GM12878 (cell line): ENCODE measurements around the gene FLNC. TPM values are rescaled to one million over a fixed set of nuclear protein-coding genes. Genes with fewer than 3 reads are reported as not detected.

Experiments
- ATAC-seq: fragments of 200-7000 bp; cut with Tn5 transposase; 3 replicates; pipeline ENCODE4 v1.9.1; 2020; ENCODE audit warnings: mild to moderate bottlenecking, moderate library complexity
- BruUV-seq: library from RNA; stranded (reverse); fragments of 400-500 nt; replicated peaks from 2 replicates; lab custom pipeline; 2021; lab: Mats Ljungman, UMichigan
- CTCF ChIA-PET: fragments of 300-600 bp; sonication (Branson Sonifier 250); formaldehyde crosslinking; extraction: SDS; loops from one replicate; lab custom pipeline; 2021; ENCODE audit warnings: inconsistent platforms; lab: Yijun Ruan, JAX
- POLR2A ChIA-PET: fragments of 350-600 bp; formaldehyde crosslinking; extraction: SDS; loops from one replicate; lab custom pipeline; 2021; ENCODE audit warnings: inconsistent platforms; lab: Charles Lee
- RAD21 ChIA-PET: fragments of 300-600 bp; sonication (Branson Sonifier 250); formaldehyde crosslinking; loops from one replicate; lab custom pipeline; 2023; ENCODE audit warnings: antibody characterized with exemption; ENCODE audit not compliant: unreplicated experiment; lab: Charles Lee
- SMC1A ChIA-PET: fragments of 300-600 bp; sonication (Branson Sonifier 250); formaldehyde crosslinking; loops from one replicate; lab custom pipeline; 2023; ENCODE audit not compliant: unreplicated experiment, uncharacterized antibody; lab: Charles Lee
- DNase-seq: peaks from one replicate; pipeline ENCODE4 v3.0.0-alpha.2; 2011; ENCODE audit warnings: low read depth, low spot score
- FAIRE-seq: peaks from 3 replicates; lab custom pipeline; 2011; peaks lifted over from hg19 to GRCh38; lab: Jason Lieb, UNC
- H2AFZ ChIP-seq: 2 replicates; pipeline ENCODE4 v1.6.0; 2011; ENCODE audit warnings: low read depth, low read length, control low read depth; ENCODE audit not compliant: control insufficient read depth
- H3K27ac ChIP-seq: 2 replicates; pipeline ENCODE4 v1.5.1; 2011; ENCODE audit warnings: control low read depth; ENCODE audit not compliant: control insufficient read depth, insufficient read depth
- H3K27me3 ChIP-seq, 2 experiments: replicated peaks in 1 of 2; 2 replicates each; pipeline versions ENCODE4 v1.6.0 to v1.6.1; 2011; ENCODE audit warnings: low read length in 1 of 2; ENCODE audit not compliant: control insufficient read depth in 2 of 2, insufficient read depth in 2 of 2
- H3K36me3 ChIP-seq, 2 experiments: 2 replicates each; pipeline ENCODE4 v1.5.1; 2011; ENCODE audit warnings: low read length in 1 of 2; ENCODE audit not compliant: control insufficient read depth in 2 of 2, insufficient read depth in 2 of 2
- H3K4me1 ChIP-seq: 2 replicates; pipeline ENCODE4 v1.6.1; 2011; ENCODE audit warnings: mild to moderate bottlenecking, low read length, moderate library complexity, mixed read lengths; ENCODE audit not compliant: control insufficient read depth, insufficient read depth
- H3K4me2 ChIP-seq: 2 replicates; pipeline ENCODE4 v1.6.0; 2011; ENCODE audit warnings: control low read depth; ENCODE audit not compliant: control insufficient read depth, insufficient read depth
- H3K4me3 ChIP-seq: fragments of 200-600 bp; sonication (generic); 2 replicates; pipeline ENCODE4 v1.5.1; 2016
- H3K79me2 ChIP-seq: 2 replicates; pipeline ENCODE4 v1.6.0; 2011; ENCODE audit warnings: low read length; ENCODE audit not compliant: control insufficient read depth, insufficient read depth
- H3K9ac ChIP-seq: 2 replicates; pipeline ENCODE4 v1.8.0; 2011; ENCODE audit warnings: low read length, control low read depth, mixed read lengths; ENCODE audit not compliant: control insufficient read depth, insufficient read depth
- H3K9me3 ChIP-seq: replicated peaks from 3 replicates; pipeline ENCODE4 v1.5.1; 2011; ENCODE audit warnings: mild to moderate bottlenecking, low read length; ENCODE audit not compliant: control insufficient read depth, insufficient read depth
- H4K20me1 ChIP-seq: 2 replicates; pipeline ENCODE4 v1.6.0; 2011; ENCODE audit not compliant: control insufficient read depth, insufficient read depth
- BHLHE40 ChIP-seq, 2 experiments: fragments of 450-650 bp in 1 of 2; IDR thresholded peaks; 2 replicates each; pipeline ENCODE4 v1.6.1; 2011 to 2017; ENCODE audit warnings: low read depth in 2 of 2, borderline replicate concordance in 1 of 2, improper control_type of control experiment in 1 of 2, low read length in 1 of 2, mild to moderate bottlenecking in 1 of 2
- CBX5 ChIP-seq: sonication (generic); IDR thresholded peaks from 2 replicates; pipeline ENCODE4 v1.6.1; 2016; ENCODE audit warnings: low read depth, moderate library complexity, mild to moderate bottlenecking, inconsistent platforms
- CHD4 ChIP-seq: fragments of 200-600 bp; sonication (generic); IDR thresholded peaks from 2 replicates; pipeline ENCODE4 v1.6.1; 2016; ENCODE audit warnings: mild to moderate bottlenecking
- DPF2 ChIP-seq: fragments of 450-650 bp; IDR thresholded peaks from 2 replicates; pipeline ENCODE4 v1.6.1; 2017; ENCODE audit warnings: mild to moderate bottlenecking
- JUNB ChIP-seq: IDR thresholded peaks from 2 replicates; pipeline ENCODE4 v1.6.1; 2016; ENCODE audit warnings: antibody characterized with exemption, mild to moderate bottlenecking
- LARP7 ChIP-seq: fragments of 450-650 bp; IDR thresholded peaks from 2 replicates; pipeline ENCODE4 v1.6.1; 2017; ENCODE audit warnings: mild to moderate bottlenecking
- MYB ChIP-seq: fragments of 150-350 bp; IDR thresholded peaks from 2 replicates; pipeline ENCODE4 v1.6.1; 2014; ENCODE audit warnings: mild to moderate bottlenecking, low read depth, low read length, borderline replicate concordance
- POLR2AphosphoS2 ChIP-seq: IDR thresholded peaks from 2 replicates; pipeline ENCODE4 v1.6.1; 2011; ENCODE audit warnings: low read depth, mild to moderate bottlenecking, low read length, improper control_type of control experiment, moderate library complexity
- PRDM15 ChIP-seq: fragments of 450-650 bp; formaldehyde crosslinking; IDR thresholded peaks from 2 replicates; pipeline ENCODE4 v1.4.0; 2020; ENCODE audit warnings: mild to moderate bottlenecking, moderate library complexity
- SMAD1 ChIP-seq: fragments of 450-650 bp; IDR thresholded peaks from 2 replicates; pipeline ENCODE4 v1.6.1; 2018; ENCODE audit warnings: mild to moderate bottlenecking, low read depth; ENCODE audit not compliant: partially characterized antibody
- SRF ChIP-seq, 2 experiments: IDR thresholded peaks; 2 replicates each; pipeline ENCODE4 v1.6.1; 2011; ENCODE audit warnings: low read depth in 2 of 2, low read length in 2 of 2, mild to moderate bottlenecking in 1 of 2, moderate library complexity in 1 of 2
- WGBS: methylation state at CpG from one replicate; pipeline ENCODE4 v1.1.6; 2016; ENCODE audit warnings: low lambda C conversion rate; ENCODE audit not compliant: insufficient replicate concordance, insufficient coverage; ENCODE audit errors: missing lambda C conversion rate; 5-methylcytosine and 5-hydroxymethylcytosine counted together
- in situ Hi-C: fragments of 300-500 bp; cut with MboI; formaldehyde crosslinking; loops from 9 replicates; pipeline ENCODE4 v1.14.3; 2018; ENCODE audit warnings: mixed read lengths
- intact Hi-C: fragments of 100-400 bp; cut with micrococcal nuclease; formaldehyde crosslinking; loops from one replicate; pipeline ENCODE4 v1.14.2; 2022; ENCODE audit not compliant: unreplicated experiment
- polyA plus RNA-seq, 11 experiments: library from polyadenylated mRNA; depleted of rRNA in 4 of 11; unstranded in 6 of 11; stranded (reverse) in 5 of 11; fragments of >200 nt; fragmentation: Nextera tagmentation in 4 of 11; fragmentation: Illumina TruSeq in 1 of 11; extraction: Ambion mirVana in 4 of 11; extraction: Trizol in 1 of 11; gene quantifications; 1 replicate in 1 of 11; 2 replicates in 10 of 11; pipeline versions ENCODE4 v1.2.1 to v1.2.3, GENCODE V29; 2011 to 2016; ENCODE audit warnings: inconsistent platforms in 2 of 11, missing spikeins in 2 of 11, low read depth in 1 of 11
- total RNA-seq, 4 experiments: library from RNA; depleted of rRNA in 3 of 4; stranded (reverse); fragments of >200 nt in 3 of 4; fragmentation: Illumina TruSeq in 1 of 4; extraction: Trizol in 1 of 4; gene quantifications; 2 replicates each; pipeline versions ENCODE4 v1.2.1 to v1.2.3, GENCODE V29; 2013 to 2021
- TF ChIP-seq, protein P1 (sequence below): fragments of 150-350 bp; IDR thresholded peaks from 2 replicates; pipeline ENCODE4 v1.6.1; 2016; ENCODE audit warnings: low read depth, low read length

The FLNC gene
- total and polyA plus RNA-seq, 10 of the 15 experiments (the other 5 are each of a cell fraction or from before 2014, with no cell fraction given) = 0.01 to 0.21 (median 0.06) TPM; not detected in 3

- Histone ChIP-seq H3K4me1 (peaks cover 3% of the 10 kb centered on the region; the same call in 1 of the 2 replicates), H3K27me3 (peaks cover 2% of the 10 kb centered on the region in 2 experiments; a peak in 3 of 4 replicates), H3K9me3 (no peaks in the 10 kb centered on the region), H3K9ac (no peak overlapping the region), H3K4me2 (no peak overlapping the region), H4K20me1 (no peaks in the 10 kb centered on the region), H3K27ac (no peak overlapping the region), H2AFZ (no peak overlapping the region), H3K36me3 (no peaks in the 10 kb centered on the region), H3K4me3 (no peak overlapping the region), H3K79me2 (no peaks in the 10 kb centered on the region)
- no TSS peak for BruUV-seq
- ChIA-PET CTCF (interaction anchor here (1.3 kb wide), 1 partner anchor 95 kb away, joined by 3 read pairs; no protein-coding TSS in a partner anchor), SMC1A (interaction anchor here (0.8 kb wide), 1 partner anchor 16 kb away, joined by 3 read pairs; no protein-coding TSS in a partner anchor), RAD21 (no interaction called here), POLR2A (no interaction called here)
- FAIRE-seq (no peak), DNase-seq (no peak), ATAC-seq (no peak)
- intact Hi-C loops = no loop called here
- 77% methylated on average over 9 of the region's 9 CpGs for WGBS
- TF ChIP-seq JUNB = no peak
- TF ChIP-seq SMAD1 = no peak
- TF ChIP-seq POLR2AphosphoS2 = no peak
- TF ChIP-seq, protein P1, sequence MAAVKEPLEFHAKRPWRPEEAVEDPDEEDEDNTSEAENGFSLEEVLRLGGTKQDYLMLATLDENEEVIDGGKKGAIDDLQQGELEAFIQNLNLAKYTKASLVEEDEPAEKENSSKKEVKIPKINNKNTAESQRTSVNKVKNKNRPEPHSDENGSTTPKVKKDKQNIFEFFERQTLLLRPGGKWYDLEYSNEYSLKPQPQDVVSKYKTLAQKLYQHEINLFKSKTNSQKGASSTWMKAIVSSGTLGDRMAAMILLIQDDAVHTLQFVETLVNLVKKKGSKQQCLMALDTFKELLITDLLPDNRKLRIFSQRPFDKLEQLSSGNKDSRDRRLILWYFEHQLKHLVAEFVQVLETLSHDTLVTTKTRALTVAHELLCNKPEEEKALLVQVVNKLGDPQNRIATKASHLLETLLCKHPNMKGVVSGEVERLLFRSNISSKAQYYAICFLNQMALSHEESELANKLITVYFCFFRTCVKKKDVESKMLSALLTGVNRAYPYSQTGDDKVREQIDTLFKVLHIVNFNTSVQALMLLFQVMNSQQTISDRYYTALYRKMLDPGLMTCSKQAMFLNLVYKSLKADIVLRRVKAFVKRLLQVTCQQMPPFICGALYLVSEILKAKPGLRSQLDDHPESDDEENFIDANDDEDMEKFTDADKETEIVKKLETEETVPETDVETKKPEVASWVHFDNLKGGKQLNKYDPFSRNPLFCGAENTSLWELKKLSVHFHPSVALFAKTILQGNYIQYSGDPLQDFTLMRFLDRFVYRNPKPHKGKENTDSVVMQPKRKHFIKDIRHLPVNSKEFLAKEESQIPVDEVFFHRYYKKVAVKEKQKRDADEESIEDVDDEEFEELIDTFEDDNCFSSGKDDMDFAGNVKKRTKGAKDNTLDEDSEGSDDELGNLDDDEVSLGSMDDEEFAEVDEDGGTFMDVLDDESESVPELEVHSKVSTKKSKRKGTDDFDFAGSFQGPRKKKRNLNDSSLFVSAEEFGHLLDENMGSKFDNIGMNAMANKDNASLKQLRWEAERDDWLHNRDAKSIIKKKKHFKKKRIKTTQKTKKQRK = no peak
- TF ChIP-seq CBX5 = no peak
- TF ChIP-seq CHD4 = no peak
- no peak for TF ChIP-seq BHLHE40 (IDR thresholded peaks at IDR 0.05; ENCODE audit: borderline replicate concordance in 1 of 2, low read depth in 2 of 2, low read length in 1 of 2)
- TF ChIP-seq LARP7 = no peak
- no peak for TF ChIP-seq MYB
- TF ChIP-seq DPF2 = no peak
- no peak for TF ChIP-seq SRF (IDR thresholded peaks at IDR 0.05; ENCODE audit: low read depth in 2 of 2, low read length in 2 of 2)
- no peak for TF ChIP-seq PRDM15 (CRISPR knock-in tag)
- in situ Hi-C loops = no loop called here
Observed at GRCh38 chr7:128788446-128789412, 41.5 kb upstream of the FLNC start.
